Nephron progenitor cell (in vitro differentiated cells): Measurements from ENCODE around the gene TRIM47.

Experiments
- DNase-seq: peaks from one replicate; pipeline ENCODE4 v3.0.0; 2021
- H3K27ac Mint-ChIP-seq: 2 replicates; pipeline ENCODE4 v1.8.0; 2021; ENCODE audit warnings: mild to moderate bottlenecking, moderate library complexity, mixed read lengths
- H3K27me3 Mint-ChIP-seq: 2 replicates; pipeline ENCODE4 v1.8.0; 2021; ENCODE audit warnings: mild to moderate bottlenecking, low read depth, mixed read lengths; ENCODE audit not compliant: poor library complexity
- H3K36me3 Mint-ChIP-seq: 2 replicates; pipeline ENCODE4 v1.8.0; 2021; ENCODE audit warnings: low read depth, mixed read lengths
- H3K4me1 Mint-ChIP-seq: 2 replicates; pipeline ENCODE4 v1.8.0; 2021; ENCODE audit warnings: mixed read lengths
- H3K4me3 Mint-ChIP-seq: 2 replicates; pipeline ENCODE4 v1.8.0; 2021; ENCODE audit warnings: mild to moderate bottlenecking, moderate library complexity, mixed read lengths
- H3K9me3 Mint-ChIP-seq: 2 replicates; pipeline ENCODE4 v1.8.0; 2021; ENCODE audit warnings: mild to moderate bottlenecking, moderate library complexity, mixed read lengths
- CTCF ChIP-seq: fragments of 200-600 bp; sonication (generic); IDR thresholded peaks from 2 replicates; pipeline ENCODE4 v1.5.0; 2021; ENCODE audit warnings: antibody characterized with exemption

The TRIM47 gene

GRCh38 chr17:75878174-75878998, at the start of gene TRIM47:
Gene TRIM47 (minus strand): TSS chr17:75878581. CDS start chr17:75878548, 33 bp downstream.
- H3K27me3 Mint-ChIP-seq: peaks cover 70% of the 10 kb centered on the region
- peak within 1 kb of the TSS; percentile 76 for H3K4me3 Mint-ChIP-seq
- no peak for TF ChIP-seq CTCF
- H3K36me3 Mint-ChIP-seq: no peaks in the 10 kb centered on the region
- DNase-seq: peak; percentile 50
- no peaks in the 10 kb centered on the region for H3K9me3 Mint-ChIP-seq
- H3K27ac Mint-ChIP-seq: no peak within 1 kb of the TSS
- peaks cover 18% of the 10 kb centered on the region for H3K4me1 Mint-ChIP-seq

GRCh38 chr17:75927286-75927922, 49.0 kb upstream of the TRIM47 start:
- H3K4me1 Mint-ChIP-seq: peaks cover 23% of the 10 kb centered on the region
- H3K27ac Mint-ChIP-seq: no peak overlapping the region
- no peaks in the 10 kb centered on the region for H3K9me3 Mint-ChIP-seq
- H3K27me3 Mint-ChIP-seq: peaks cover 3% of the 10 kb centered on the region
- TF ChIP-seq CTCF: peak; percentile 35
- no peak for DNase-seq
- no peak overlapping the region for H3K4me3 Mint-ChIP-seq
- H3K36me3 Mint-ChIP-seq: peaks cover 9% of the 10 kb centered on the region

GRCh38 chr17:75926456-75926855, 48.1 kb upstream of the TRIM47 start:
- Mint-ChIP-seq H3K27ac (no peak overlapping the region), H3K4me1 (peaks cover 27% of the 10 kb centered on the region), H3K27me3 (peaks cover 3% of the 10 kb centered on the region), H3K36me3 (peaks cover 5% of the 10 kb centered on the region), H3K4me3 (no peak overlapping the region), H3K9me3 (no peaks in the 10 kb centered on the region)
- DNase-seq: no peak
- no peak for TF ChIP-seq CTCF

DNA sequence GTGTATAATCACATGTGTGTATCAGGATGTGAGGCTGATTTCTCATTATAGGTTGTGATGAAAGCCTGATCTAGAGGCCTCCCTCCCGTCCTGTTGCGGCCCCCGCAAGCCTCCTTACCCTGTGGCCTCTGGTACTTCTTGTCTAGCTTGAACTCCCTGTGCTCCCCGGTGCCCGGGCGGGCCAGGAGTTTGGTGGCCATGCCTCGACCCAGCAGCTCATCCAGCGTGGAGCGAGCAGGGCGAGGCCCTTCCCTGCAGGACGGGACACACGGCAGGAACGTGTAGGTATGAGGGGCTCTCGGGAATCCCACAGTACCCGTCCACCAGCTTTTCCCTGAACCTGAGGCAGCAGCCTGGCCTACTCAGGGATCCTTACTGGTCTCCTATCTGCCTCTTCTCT, 47.5 kb upstream of the TRIM47 start:
- H3K27ac Mint-ChIP-seq: no peak overlapping the region
- no peak for DNase-seq
- peaks cover 3% of the 10 kb centered on the region for H3K27me3 Mint-ChIP-seq
- no peak for TF ChIP-seq CTCF
- H3K4me3 Mint-ChIP-seq: no peak overlapping the region
- peaks cover 5% of the 10 kb centered on the region for H3K36me3 Mint-ChIP-seq
- no peaks in the 10 kb centered on the region for H3K9me3 Mint-ChIP-seq
- H3K4me1 Mint-ChIP-seq: peaks cover 27% of the 10 kb centered on the region

- TF ChIP-seq CTCF: no peak
- Mint-ChIP-seq H3K36me3 (peaks cover 5% of the 10 kb centered on the region), H3K27me3 (peaks cover 3% of the 10 kb centered on the region), H3K4me1 (peaks cover 24% of the 10 kb centered on the region), H3K4me3 (no peak overlapping the region), H3K9me3 (no peaks in the 10 kb centered on the region), H3K27ac (peak overlapping the region; percentile 42)
- DNase-seq: no peak
Observed at GRCh38 chr17:75925103-75925502, 46.7 kb upstream of the TRIM47 start.
